Parathyroid adenoma (tissue), 2 donors: ENCODE data around the gene SDF4.

Experiments
- H2AFZ ChIP-seq: fragments of 300-600 bp; sonication (generic); one replicate; pipeline ENCODE4 v1.7.0; 2017; ENCODE audit warnings: antibody characterized with exemption, mild to moderate bottlenecking
- H3K27ac ChIP-seq: fragments of 300-600 bp; sonication (generic); one replicate; pipeline ENCODE4 v1.7.0; 2017
- H3K27me3 ChIP-seq: fragments of 300-600 bp; sonication (generic); one replicate; pipeline ENCODE4 v1.7.0; 2017; ENCODE audit warnings: low read length; ENCODE audit not compliant: control insufficient read depth, insufficient read depth
- H3K36me3 ChIP-seq: fragments of 300-600 bp; sonication (generic); one replicate; pipeline ENCODE4 v1.7.0; 2017; ENCODE audit warnings: low read length; ENCODE audit not compliant: control insufficient read depth, insufficient read depth
- H3K4me1 ChIP-seq: fragments of 300-600 bp; sonication (generic); one replicate; pipeline ENCODE4 v1.7.0; 2017; ENCODE audit warnings: control low read depth
- H3K4me2 ChIP-seq: fragments of 300-600 bp; sonication (generic); one replicate; pipeline ENCODE4 v1.7.0; 2017; ENCODE audit warnings: low read length
- H3K4me3 ChIP-seq: fragments of 300-600 bp; sonication (generic); one replicate; pipeline ENCODE4 v1.7.0; 2017; ENCODE audit warnings: low read depth, low read length
- H3K79me2 ChIP-seq: fragments of 300-600 bp; sonication (generic); one replicate; pipeline ENCODE4 v1.7.0; 2017; ENCODE audit warnings: control low read depth
- H3K9ac ChIP-seq: fragments of 300-600 bp; sonication (generic); one replicate; pipeline ENCODE4 v1.7.0; 2017; ENCODE audit warnings: mild to moderate bottlenecking
- H3K9me3 ChIP-seq: fragments of 300-600 bp; sonication (generic); one replicate; pipeline ENCODE4 v1.7.0; 2017; ENCODE audit warnings: low read length; ENCODE audit not compliant: control insufficient read depth
- TF ChIP-seq, protein P1 (sequence below): fragments of 300-600 bp; sonication (generic); IDR thresholded peaks from one replicate; pipeline ENCODE4 v1.7.0; 2017; ENCODE audit warnings: antibody characterized with exemption, mild to moderate bottlenecking
- donor health status: primary hyperparathyroidism.

The SDF4 gene

DNA sequence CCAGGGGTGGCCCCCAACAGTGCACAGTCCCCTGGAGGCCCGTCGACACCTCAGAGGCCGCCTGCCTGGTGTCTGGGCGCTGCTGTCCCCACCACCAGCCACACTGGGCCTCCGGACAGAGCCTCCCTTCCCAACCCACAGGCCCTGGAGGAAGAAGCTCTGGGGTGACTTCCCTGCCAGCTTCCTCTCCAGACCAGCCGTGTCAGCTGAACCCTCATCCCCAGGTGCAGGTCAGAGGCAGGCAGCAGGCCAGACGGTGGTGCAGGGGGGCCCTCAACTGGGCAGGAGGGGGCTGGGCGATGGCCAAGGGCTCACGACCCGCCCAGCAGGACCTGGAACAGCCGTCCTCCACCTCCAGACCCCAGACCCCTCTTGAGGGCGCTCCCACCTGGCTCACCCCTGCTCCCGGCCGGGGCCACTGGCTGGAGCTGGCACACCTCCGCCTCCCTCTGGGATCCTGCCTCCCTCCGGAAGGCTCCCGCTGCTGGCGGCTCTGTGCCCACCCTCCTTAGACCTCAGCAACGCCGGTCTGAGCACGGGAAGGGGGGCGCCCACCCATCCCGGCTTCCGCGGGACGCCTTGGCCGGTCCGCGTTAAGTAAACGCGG, 25.9 kb downstream of the SDF4 start:
- no peak overlapping the region for H3K9ac ChIP-seq

GRCh38 chr1:1204998-1205768, 26.6 kb downstream of the SDF4 start:
- Histone ChIP-seq H3K9me3 (no peaks in the 10 kb centered on the region), H3K4me2 (peak overlapping the region; percentile 87), H3K79me2 (no peaks in the 10 kb centered on the region), H2AFZ (no peak overlapping the region), H3K27me3 (no peaks in the 10 kb centered on the region), H3K36me3 (no peaks in the 10 kb centered on the region), H3K9ac (no peak overlapping the region), H3K4me1 (no peaks in the 10 kb centered on the region), H3K27ac (no peak overlapping the region), H3K4me3 (peak overlapping the region; percentile 55)
- TF ChIP-seq, protein P1, sequence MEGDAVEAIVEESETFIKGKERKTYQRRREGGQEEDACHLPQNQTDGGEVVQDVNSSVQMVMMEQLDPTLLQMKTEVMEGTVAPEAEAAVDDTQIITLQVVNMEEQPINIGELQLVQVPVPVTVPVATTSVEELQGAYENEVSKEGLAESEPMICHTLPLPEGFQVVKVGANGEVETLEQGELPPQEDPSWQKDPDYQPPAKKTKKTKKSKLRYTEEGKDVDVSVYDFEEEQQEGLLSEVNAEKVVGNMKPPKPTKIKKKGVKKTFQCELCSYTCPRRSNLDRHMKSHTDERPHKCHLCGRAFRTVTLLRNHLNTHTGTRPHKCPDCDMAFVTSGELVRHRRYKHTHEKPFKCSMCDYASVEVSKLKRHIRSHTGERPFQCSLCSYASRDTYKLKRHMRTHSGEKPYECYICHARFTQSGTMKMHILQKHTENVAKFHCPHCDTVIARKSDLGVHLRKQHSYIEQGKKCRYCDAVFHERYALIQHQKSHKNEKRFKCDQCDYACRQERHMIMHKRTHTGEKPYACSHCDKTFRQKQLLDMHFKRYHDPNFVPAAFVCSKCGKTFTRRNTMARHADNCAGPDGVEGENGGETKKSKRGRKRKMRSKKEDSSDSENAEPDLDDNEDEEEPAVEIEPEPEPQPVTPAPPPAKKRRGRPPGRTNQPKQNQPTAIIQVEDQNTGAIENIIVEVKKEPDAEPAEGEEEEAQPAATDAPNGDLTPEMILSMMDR = no peak

More for the DNA sequence above, 25.9 kb downstream of the SDF4 start:
- Histone ChIP-seq H3K4me1 (no peaks in the 10 kb centered on the region), H3K4me2 (peak overlapping the region; percentile 87), H3K36me3 (no peaks in the 10 kb centered on the region), H3K27me3 (no peaks in the 10 kb centered on the region), H3K79me2 (no peaks in the 10 kb centered on the region), H2AFZ (peak overlapping the region; percentile 42), H3K27ac (no peak overlapping the region), H3K4me3 (peak overlapping the region; percentile 55), H3K9me3 (no peaks in the 10 kb centered on the region)
- TF ChIP-seq, protein P1 = no peak

DNA sequence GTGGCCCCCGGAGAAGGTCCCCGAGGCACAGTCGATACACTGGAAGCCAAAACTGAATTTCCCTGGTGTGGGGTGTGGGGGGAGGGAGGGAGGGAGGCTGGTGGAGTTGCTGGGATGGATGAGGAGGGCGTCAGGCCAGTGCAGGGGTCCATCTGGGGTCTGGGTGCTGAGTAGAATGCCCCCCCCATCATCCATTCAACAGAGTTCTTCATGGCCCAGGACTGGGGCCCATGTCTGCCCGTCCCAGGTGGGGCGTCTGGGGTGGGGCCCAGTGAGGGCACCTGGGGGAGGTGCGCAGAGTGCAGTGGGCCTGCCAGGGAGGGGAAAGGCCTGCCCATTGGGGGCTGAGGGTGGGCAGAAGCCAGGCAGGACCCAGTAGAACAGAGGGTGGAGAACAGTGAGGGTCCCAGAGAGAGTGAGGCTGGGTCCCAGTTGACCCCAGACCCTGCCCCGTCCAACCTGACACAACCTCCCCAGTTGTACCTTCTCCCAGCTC, 27.3 kb downstream of the SDF4 start:
- no peaks in the 10 kb centered on the region for H3K36me3 ChIP-seq
- no peaks in the 10 kb centered on the region for H3K27me3 ChIP-seq
- no peak overlapping the region for H3K4me2 ChIP-seq
- no peak overlapping the region for H3K9ac ChIP-seq
- H3K27ac ChIP-seq = no peak overlapping the region
- no peak overlapping the region for H2AFZ ChIP-seq
- H3K4me3 ChIP-seq = no peak overlapping the region
- H3K9me3 ChIP-seq = no peaks in the 10 kb centered on the region
- no peaks in the 10 kb centered on the region for H3K4me1 ChIP-seq
- TF ChIP-seq, protein P1 = no peak
- no peaks in the 10 kb centered on the region for H3K79me2 ChIP-seq

- H3K27me3 ChIP-seq = no peaks in the 10 kb centered on the region
- no peak overlapping the region for H3K4me2 ChIP-seq
- H2AFZ ChIP-seq = no peak overlapping the region
- H3K27ac ChIP-seq = no peak overlapping the region
- TF ChIP-seq, protein P1 = no peak
- H3K79me2 ChIP-seq = no peaks in the 10 kb centered on the region
- no peaks in the 10 kb centered on the region for H3K9me3 ChIP-seq
- H3K4me3 ChIP-seq = no peak overlapping the region
- no peaks in the 10 kb centered on the region for H3K4me1 ChIP-seq
- H3K36me3 ChIP-seq = no peaks in the 10 kb centered on the region
- no peak overlapping the region for H3K9ac ChIP-seq
Observed at GRCh38 chr1:1203561-1204424, 28.0 kb downstream of the SDF4 start.
